ENCODE measurements around the gene KIF1B. TPM values are rescaled to one million over a fixed set of nuclear protein-coding genes. Genes with fewer than 3 reads are reported as not detected.
"Not testable (repeated sequence)": the region's sequence is repeated elsewhere in the genome, so short reads cannot be mapped to it uniquely, and the experiment has no call there.

KIF1B gene
- total RNA-seq, 1 experiment from 2014 or later, result 22.7 TPM

DNA sequence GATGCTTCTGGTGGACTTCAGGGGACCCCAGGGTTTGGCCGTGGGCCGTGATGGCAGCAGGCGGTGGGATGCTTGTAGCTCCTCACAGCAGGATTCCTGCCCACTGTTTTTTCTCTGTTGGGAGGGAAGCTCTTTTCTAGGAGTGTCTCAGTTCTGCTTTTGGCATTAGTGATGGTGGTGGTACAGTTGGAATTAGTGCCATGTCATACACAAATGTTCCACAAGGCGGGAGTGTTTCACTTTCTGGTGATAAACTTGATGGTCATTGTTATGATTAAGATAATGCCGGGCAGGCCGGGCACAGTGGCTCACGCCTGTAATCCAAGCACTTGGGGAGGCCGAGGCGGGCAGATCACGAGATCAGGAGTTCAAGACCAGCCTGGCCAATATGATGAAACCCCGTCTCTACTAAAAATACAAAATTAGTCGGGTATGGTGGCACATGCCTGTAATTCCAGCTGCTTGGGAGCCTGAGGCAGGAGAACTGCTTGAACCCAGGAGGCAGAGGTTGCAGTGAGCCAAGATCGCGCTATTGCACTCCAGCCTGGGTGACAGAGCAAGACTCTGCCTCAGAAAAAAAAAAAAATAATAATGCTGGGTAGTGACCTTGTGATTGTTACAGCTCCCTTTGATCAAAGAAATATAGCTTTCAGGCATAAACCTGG, 167.1 kb downstream of the KIF1B start:
- H3K9me3 ChIP-seq (ENCODE audit: insufficient read depth, low read depth); H3K79me2 ChIP-seq (ENCODE audit: low read depth); H3K4me3 ChIP-seq; H3K9me2 ChIP-seq (ENCODE audit: insufficient read depth); H4K20me1 ChIP-seq (ENCODE audit: insufficient read depth); H2AFZ ChIP-seq; H3K36me3 ChIP-seq (ENCODE audit: low read depth); H3K27me3 ChIP-seq (ENCODE audit: insufficient read depth, low read depth); POLR2A ChIA-PET (ENCODE audit: unreplicated experiment); BruUV-seq (replicated peaks): not testable (repeated sequence)
- intact Hi-C loops (cut with micrococcal nuclease; ENCODE audit: unreplicated experiment), result loop anchor here (1.0 kb wide), 4 partner anchors 21 to 117 kb away; no protein-coding TSS in a partner anchor
- Histone ChIP-seq H3K4me1 (replicated peaks; ENCODE audit: insufficient read depth) (peaks cover 39% of the 10 kb centered on the region), H3F3A (ENCODE audit: insufficient read depth, low read depth) (peaks cover 35% of the 10 kb centered on the region), H3K27ac (peak overlapping the region; percentile 95), H3K4me2 (peak overlapping the region; percentile 78; the same call in 1 of the 2 replicates)
- DNase-seq, result peak; percentile 65
- CTCF ChIA-PET, result interaction anchor here (0.6 to 1.3 kb wide), 5 partner anchors 31 to 292 kb away, joined by 3 to 13 read pairs (median 3); no protein-coding TSS in a partner anchor
- TF ChIP-seq, protein P1, sequence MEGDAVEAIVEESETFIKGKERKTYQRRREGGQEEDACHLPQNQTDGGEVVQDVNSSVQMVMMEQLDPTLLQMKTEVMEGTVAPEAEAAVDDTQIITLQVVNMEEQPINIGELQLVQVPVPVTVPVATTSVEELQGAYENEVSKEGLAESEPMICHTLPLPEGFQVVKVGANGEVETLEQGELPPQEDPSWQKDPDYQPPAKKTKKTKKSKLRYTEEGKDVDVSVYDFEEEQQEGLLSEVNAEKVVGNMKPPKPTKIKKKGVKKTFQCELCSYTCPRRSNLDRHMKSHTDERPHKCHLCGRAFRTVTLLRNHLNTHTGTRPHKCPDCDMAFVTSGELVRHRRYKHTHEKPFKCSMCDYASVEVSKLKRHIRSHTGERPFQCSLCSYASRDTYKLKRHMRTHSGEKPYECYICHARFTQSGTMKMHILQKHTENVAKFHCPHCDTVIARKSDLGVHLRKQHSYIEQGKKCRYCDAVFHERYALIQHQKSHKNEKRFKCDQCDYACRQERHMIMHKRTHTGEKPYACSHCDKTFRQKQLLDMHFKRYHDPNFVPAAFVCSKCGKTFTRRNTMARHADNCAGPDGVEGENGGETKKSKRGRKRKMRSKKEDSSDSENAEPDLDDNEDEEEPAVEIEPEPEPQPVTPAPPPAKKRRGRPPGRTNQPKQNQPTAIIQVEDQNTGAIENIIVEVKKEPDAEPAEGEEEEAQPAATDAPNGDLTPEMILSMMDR (conservative IDR thresholded peaks at IDR 0.05), result peak; percentile 71

DNA sequence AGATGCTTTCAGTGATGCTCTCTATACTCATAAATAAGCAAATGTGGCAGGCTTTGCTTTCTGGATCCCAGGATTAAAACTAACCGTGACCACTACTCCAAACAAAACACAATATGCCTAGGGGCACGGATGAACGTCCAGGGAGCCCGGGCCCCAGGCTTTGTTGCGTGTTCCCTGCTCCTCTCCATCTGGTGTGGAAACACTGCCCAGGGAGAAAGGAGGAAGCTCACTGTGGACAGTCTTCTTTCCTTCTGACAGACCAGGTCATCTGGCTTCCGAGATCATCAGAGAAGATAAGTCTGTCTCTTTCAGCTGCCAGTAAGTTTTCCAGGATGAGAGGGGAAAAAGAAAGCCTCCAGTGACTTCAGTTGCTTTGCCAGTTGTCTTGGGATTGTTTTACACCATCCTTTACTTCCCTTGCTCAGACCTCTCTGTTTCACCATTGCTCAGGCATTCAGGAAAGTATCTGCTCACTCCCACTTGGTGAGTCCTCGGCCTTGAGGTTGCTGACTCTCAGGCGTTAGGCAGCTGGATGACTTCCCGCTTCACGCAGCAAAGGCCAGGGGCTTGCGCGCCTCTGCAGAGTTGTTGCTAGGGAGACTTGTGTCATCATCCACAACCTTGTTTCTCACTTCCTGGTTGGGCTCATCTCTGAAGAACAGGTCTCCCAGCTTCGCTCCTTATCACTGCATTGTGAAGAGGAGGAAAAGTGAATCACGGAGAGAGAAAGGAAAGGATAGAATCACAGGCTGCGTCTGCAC, 167.9 kb downstream of the KIF1B start:
- H3K4me1 ChIP-seq (replicated peaks; ENCODE audit: insufficient read depth), result peaks cover 39% of the 10 kb centered on the region
- intact Hi-C loops (cut with micrococcal nuclease; ENCODE audit: unreplicated experiment), result loop anchor here (1.0 kb wide), 2 partner anchors 20 to 37 kb away; no protein-coding TSS in a partner anchor
- H3F3A ChIP-seq (ENCODE audit: insufficient read depth, low read depth), result peaks cover 35% of the 10 kb centered on the region

DNA sequence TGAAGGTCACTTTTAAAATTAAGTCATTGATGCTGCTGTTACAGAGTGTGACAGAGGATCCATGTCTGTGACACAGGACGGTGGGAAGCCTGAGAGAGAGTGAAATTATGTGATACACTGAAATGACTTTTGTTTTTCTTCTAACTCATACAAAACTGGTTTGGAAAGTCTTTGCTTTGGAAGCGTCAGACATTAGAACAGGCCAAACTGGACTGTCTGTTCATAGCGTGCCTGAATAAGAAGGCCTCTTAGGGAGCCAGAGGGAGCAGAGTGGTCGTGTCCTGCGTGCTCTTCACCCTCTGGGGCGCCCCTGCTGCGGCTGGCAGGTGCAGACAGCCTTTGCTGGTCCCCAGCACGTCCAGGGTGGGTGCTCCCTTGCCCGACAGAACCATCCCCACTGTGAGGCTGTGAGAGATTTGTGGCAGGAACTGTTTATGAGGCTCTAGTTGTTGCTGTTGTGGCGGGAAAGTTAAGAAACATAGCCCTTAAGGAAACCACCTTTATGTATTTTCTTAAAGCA, 168.8 kb downstream of the KIF1B start:
- Histone ChIP-seq H4K20me1 (ENCODE audit: insufficient read depth) (no peaks in the 10 kb centered on the region), H3F3A (ENCODE audit: insufficient read depth, low read depth) (peaks cover 35% of the 10 kb centered on the region), H3K9me3 (ENCODE audit: insufficient read depth, low read depth) (no peaks in the 10 kb centered on the region), H3K4me2 (peak overlapping the region; percentile 78), H3K4me3 (peak overlapping the region; percentile 42; the same call in 1 of the 2 replicates), H3K27me3 (ENCODE audit: insufficient read depth, low read depth) (no peaks in the 10 kb centered on the region), H3K79me2 (ENCODE audit: low read depth) (no peaks in the 10 kb centered on the region), H3K36me3 (ENCODE audit: low read depth) (no peaks in the 10 kb centered on the region), H3K27ac (peak overlapping the region; percentile 95), H2AFZ (0 out of 2 replicates have a peak overlapping the region, but pooled peaks have one; percentile 26), H3K4me1 (replicated peaks; ENCODE audit: insufficient read depth) (peaks cover 39% of the 10 kb centered on the region), H3K9me2 (ENCODE audit: insufficient read depth) (no peaks in the 10 kb centered on the region)
- no peak for DNase-seq
- intact Hi-C loops (cut with micrococcal nuclease; ENCODE audit: unreplicated experiment), result no loop called here
- ChIA-PET CTCF (interaction anchor here (1.0 kb wide), 1 partner anchor 51 kb away, joined by 3 read pairs; the partner anchor contains the start of gene CENPS), POLR2A (ENCODE audit: unreplicated experiment) (interaction anchor here (0.7 kb wide), 1 partner anchor 1667 kb away, joined by 3 read pairs; no protein-coding TSS in a partner anchor)
- BruUV-seq (replicated peaks), result TSS peak; percentile 86
- TF ChIP-seq, protein P1 (conservative IDR thresholded peaks at IDR 0.05), result no peak
- no peak for TF ChIP-seq EZH2 (IDR thresholded peaks at IDR 0.05; ENCODE audit: low read depth)

More for the DNA sequence above, 167.9 kb downstream of the KIF1B start:
- H3K9me2 ChIP-seq (ENCODE audit: insufficient read depth), result no peaks in the 10 kb centered on the region
- DNase-seq, result peak; percentile 86 to 96
- TSS peak; percentile 75 for BruUV-seq (replicated peaks)
- H3K9me3 ChIP-seq (ENCODE audit: insufficient read depth, low read depth), result no peaks in the 10 kb centered on the region
- ChIA-PET POLR2A (ENCODE audit: unreplicated experiment) (interaction anchor here (0.5 to 0.7 kb wide), 2 partner anchors 19 to 1666 kb away, joined by 3 read pairs; no protein-coding TSS in a partner anchor), CTCF (interaction anchor here (0.6 to 1.3 kb wide), 4 partner anchors 51 to 293 kb away, joined by 3 to 13 read pairs (median 4); partner anchors contain the start of gene CENPS)
- H3K4me3 ChIP-seq, result peak overlapping the region; percentile 42; the same call in 1 of the 2 replicates
- no peaks in the 10 kb centered on the region for H3K36me3 ChIP-seq (ENCODE audit: low read depth)
- no peaks in the 10 kb centered on the region for H4K20me1 ChIP-seq (ENCODE audit: insufficient read depth)
- no peaks in the 10 kb centered on the region for H3K27me3 ChIP-seq (ENCODE audit: insufficient read depth, low read depth)
- H3K27ac ChIP-seq, result peak overlapping the region; percentile 95
- H3K4me2 ChIP-seq, result peak overlapping the region; percentile 78
- 0 out of 2 replicates have a peak overlapping the region, but pooled peaks have one; percentile 26 for H2AFZ ChIP-seq
- H3K79me2 ChIP-seq (ENCODE audit: low read depth), result no peaks in the 10 kb centered on the region
- no peak for TF ChIP-seq EZH2 (IDR thresholded peaks at IDR 0.05; ENCODE audit: low read depth)
- TF ChIP-seq, protein P1 (conservative IDR thresholded peaks at IDR 0.05), result no peak
